GM13976 (cell line): ENCODE measurements around the gene YPEL3.

Experiments used
- DNase-seq: peaks from one replicate; pipeline ENCODE4 v3.0.0; 2012; ENCODE audit warnings: low spot score
- in situ Hi-C: fragments of 300-500 bp; cut with MboI; formaldehyde crosslinking; loops from one replicate; pipeline ENCODE4 v1.12.0; 2022; ENCODE audit warnings: low sequenced_read_pairs, mixed read lengths, inconsistent platforms; ENCODE audit not compliant: unreplicated experiment
- TF ChIP-seq, protein P1 (sequence below): IDR thresholded peaks from 2 replicates; pipeline ENCODE4 v1.5.1; 2012; ENCODE audit warnings: borderline replicate concordance, mild to moderate bottlenecking; ENCODE audit not compliant: insufficient read depth; ENCODE audit errors: extremely low read depth, missing control alignments, control extremely low read depth

The YPEL3 gene

GRCh38 chr16:30069611-30070462, 26.2 kb downstream of the YPEL3 start:
- in situ Hi-C loops = no loop called here
- TF ChIP-seq, protein P1, sequence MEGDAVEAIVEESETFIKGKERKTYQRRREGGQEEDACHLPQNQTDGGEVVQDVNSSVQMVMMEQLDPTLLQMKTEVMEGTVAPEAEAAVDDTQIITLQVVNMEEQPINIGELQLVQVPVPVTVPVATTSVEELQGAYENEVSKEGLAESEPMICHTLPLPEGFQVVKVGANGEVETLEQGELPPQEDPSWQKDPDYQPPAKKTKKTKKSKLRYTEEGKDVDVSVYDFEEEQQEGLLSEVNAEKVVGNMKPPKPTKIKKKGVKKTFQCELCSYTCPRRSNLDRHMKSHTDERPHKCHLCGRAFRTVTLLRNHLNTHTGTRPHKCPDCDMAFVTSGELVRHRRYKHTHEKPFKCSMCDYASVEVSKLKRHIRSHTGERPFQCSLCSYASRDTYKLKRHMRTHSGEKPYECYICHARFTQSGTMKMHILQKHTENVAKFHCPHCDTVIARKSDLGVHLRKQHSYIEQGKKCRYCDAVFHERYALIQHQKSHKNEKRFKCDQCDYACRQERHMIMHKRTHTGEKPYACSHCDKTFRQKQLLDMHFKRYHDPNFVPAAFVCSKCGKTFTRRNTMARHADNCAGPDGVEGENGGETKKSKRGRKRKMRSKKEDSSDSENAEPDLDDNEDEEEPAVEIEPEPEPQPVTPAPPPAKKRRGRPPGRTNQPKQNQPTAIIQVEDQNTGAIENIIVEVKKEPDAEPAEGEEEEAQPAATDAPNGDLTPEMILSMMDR = no peak
- no peak for DNase-seq

GRCh38 chr16:30068750-30069610, 27.0 kb downstream of the YPEL3 start:
- no peak for DNase-seq
- in situ Hi-C loops = no loop called here
- TF ChIP-seq, protein P1 = no peak

DNA sequence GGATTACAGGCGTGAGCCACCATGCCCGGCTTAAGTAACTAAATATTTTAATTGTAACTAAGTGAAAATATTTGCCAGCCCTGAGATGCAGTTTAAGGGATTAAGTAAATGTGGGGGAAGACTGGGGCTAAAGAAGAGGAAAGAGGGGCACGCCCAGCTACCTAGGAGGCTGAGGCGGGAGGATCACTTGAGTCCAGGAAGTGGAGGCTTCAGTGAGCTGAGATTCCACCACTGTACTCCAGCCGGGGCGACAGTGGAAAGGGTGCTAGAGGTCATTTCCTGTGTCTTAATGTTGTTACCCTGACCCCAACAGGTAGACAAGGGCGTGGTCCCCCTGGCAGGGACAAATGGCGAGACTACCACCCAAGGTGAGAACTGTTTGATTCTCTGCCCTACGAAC, 27.7 kb downstream of the YPEL3 start:
- in situ Hi-C loops = no loop called here

DNA sequence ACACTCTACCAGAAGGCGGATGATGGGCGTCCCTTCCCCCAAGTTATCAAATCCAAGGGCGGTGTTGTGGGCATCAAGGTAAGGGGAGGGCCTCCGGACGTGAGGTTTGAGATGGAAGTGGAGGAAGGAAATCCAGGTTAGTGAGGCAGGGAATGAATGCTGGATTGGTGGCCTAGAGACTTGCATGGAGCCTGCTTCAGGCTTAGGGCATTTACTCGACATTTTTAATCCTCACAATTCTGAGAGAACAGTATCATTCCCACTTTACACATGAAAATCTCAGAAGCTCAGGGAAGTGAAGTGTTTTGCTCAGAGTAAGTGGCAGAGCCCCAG, 28.5 kb downstream of the YPEL3 start:
- TF ChIP-seq, protein P1 = no peak
- no peak for DNase-seq
- in situ Hi-C loops = no loop called here

More for the DNA sequence above, 27.7 kb downstream of the YPEL3 start:
- TF ChIP-seq, protein P1 = no peak
- DNase-seq = no peak

- TF ChIP-seq, protein P1 = no peak
- no peak for DNase-seq
- in situ Hi-C loops = no loop called here
These were observed 29.0 kb downstream of the YPEL3 start for GRCh38 chr16:30066761-30067583.
